NB4 (cell line): ENCODE measurements around the gene CDC42BPG.

Source experiments
- DNase-seq: peaks from one replicate; pipeline ENCODE4 v3.0.0; 2010; ENCODE audit warnings: low read depth
- H3K4me3 ChIP-seq: one replicate; pipeline ENCODE4 v1.5.1; 2011; ENCODE audit warnings: mild to moderate bottlenecking, low read depth, low read length, moderate library complexity
- CTCF ChIP-seq: IDR thresholded peaks from one replicate; pipeline ENCODE4 v1.5.1; 2012; ENCODE audit warnings: low read depth, low read length
- MYC ChIP-seq: IDR thresholded peaks from 2 replicates; pipeline ENCODE4 v1.6.1; 2011; ENCODE audit warnings: low read depth, low read length
- POLR2A ChIP-seq: IDR thresholded peaks from 2 replicates; pipeline ENCODE4 v1.6.1; 2011; ENCODE audit warnings: mild to moderate bottlenecking; ENCODE audit not compliant: insufficient read length; ENCODE audit errors: extremely low read depth
- TF ChIP-seq, protein P1 (sequence below): IDR thresholded peaks from 2 replicates; pipeline ENCODE4 v1.6.1; 2011; ENCODE audit warnings: low read depth, low read length

The CDC42BPG gene

DNA sequence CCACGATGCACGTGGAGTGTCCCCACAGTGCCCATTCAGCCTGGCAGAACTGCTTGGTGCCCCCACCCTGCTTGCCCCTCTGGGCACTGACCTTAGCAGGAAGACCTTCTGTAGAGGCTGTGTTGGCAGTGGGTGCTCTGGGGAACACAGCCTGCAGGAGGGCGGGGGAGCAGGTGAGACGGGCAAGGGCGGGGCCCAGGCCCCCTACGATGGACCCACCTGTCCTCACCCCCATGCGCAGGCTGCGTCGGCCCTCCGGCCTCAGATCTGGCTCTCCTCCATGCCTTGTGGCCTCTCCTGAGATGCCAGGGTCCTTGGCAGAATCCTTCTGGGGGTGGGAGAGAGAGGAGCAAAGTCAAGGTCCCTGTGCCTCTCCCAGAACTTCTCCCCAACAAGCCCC, 10.9 kb downstream of the CDC42BPG start:
- TF ChIP-seq, protein P1, sequence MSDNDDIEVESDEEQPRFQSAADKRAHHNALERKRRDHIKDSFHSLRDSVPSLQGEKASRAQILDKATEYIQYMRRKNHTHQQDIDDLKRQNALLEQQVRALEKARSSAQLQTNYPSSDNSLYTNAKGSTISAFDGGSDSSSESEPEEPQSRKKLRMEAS: no peak
- no peak overlapping the region for H3K4me3 ChIP-seq
- no peak for DNase-seq

DNA sequence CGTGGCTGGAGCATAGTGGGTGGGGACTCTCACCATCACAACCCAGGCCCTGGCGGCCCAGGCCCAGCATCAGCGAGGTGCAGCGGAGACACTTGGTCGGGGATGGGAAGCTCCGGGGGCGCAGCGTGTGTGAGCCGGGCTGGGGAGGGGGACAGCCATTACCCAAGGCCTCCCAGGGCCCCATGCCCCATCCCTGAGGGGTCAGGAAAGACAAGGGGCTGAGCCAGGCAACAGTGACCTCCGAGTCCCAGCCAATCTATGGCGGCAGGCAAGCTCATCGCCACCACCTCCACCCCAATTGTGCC, 11.3 kb downstream of the CDC42BPG start:
- DNase-seq: no peak
- TF ChIP-seq CTCF (no peak), POLR2A (no peak), MYC (no peak)
- TF ChIP-seq, protein P1: no peak
- no peak overlapping the region for H3K4me3 ChIP-seq

GRCh38 chr11:64832467-64833197, 11.8 kb downstream of the CDC42BPG start:
- no peak for DNase-seq
- H3K4me3 ChIP-seq: no peak overlapping the region
- TF ChIP-seq MYC (no peak), CTCF (no peak), POLR2A (no peak)
- TF ChIP-seq, protein P1: no peak

- no peak overlapping the region for H3K4me3 ChIP-seq
- no peak for DNase-seq
- TF ChIP-seq, protein P1: no peak
- TF ChIP-seq POLR2A (no peak), CTCF (no peak), MYC (no peak)
Measured at GRCh38 chr11:64831411-64831891, 13.0 kb downstream of the CDC42BPG start.

- H3K4me3 ChIP-seq: no peak overlapping the region
- TF ChIP-seq CTCF (no peak), POLR2A (no peak), MYC (no peak)
- TF ChIP-seq, protein P1: no peak
- DNase-seq: no peak
Measured at GRCh38 chr11:64829536-64830251, 14.8 kb downstream of the CDC42BPG start.

DNA sequence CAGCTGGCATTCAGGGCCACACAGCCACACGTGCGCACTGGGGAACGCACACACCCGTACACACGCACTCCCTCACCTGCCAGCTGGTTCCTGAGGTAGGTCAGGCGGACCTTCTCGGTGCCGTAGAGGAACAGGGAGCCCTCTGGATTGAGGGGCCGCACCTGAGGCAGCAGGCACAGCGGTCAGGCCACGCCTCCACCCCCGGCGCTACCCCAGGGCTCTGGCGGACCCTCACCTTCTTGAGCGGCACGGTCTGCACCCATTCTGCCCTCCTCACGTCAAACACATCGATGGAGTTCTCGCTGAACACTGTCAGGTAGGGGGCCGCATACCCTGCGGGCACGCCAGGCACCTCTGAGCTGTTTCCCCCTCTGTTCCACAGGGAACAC, 17.0 kb downstream of the CDC42BPG start:
- H3K4me3 ChIP-seq: no peak overlapping the region
- DNase-seq: no peak
- TF ChIP-seq, protein P1: no peak
- TF ChIP-seq CTCF: no peak
- TF ChIP-seq POLR2A: no peak
- no peak for TF ChIP-seq MYC
